Thyroid gland (tissue), 4 donors: ENCODE results near the gene PACS1.

ENCODE experiments used
- POLR2A ChIP-seq, 2 donors: fragments of 450-650 bp; IDR thresholded peaks; one replicate each; pipeline ENCODE4 v1.6.1; 2017; ENCODE audit warnings: antibody characterized with exemption in 2 of 2, mild to moderate bottlenecking in 2 of 2, moderate library complexity in 1 of 2
- TF ChIP-seq, protein P1 (sequence below), 6 experiments: fragments of 200-600 bp in 3 of 6; fragments of 450-650 bp in 3 of 6; sonication (generic) in 3 of 6; IDR thresholded peaks; one replicate each; pipeline ENCODE4 v1.5.1; 2016 to 2019; ENCODE audit warnings: antibody characterized with exemption in 6 of 6, mild to moderate bottlenecking in 2 of 6, inconsistent platforms in 1 of 6, moderate library complexity in 1 of 6

GRCh38 chr11:66282468-66283455 lies 212.7 kb downstream of the PACS1 start:
- TF ChIP-seq, protein P1, sequence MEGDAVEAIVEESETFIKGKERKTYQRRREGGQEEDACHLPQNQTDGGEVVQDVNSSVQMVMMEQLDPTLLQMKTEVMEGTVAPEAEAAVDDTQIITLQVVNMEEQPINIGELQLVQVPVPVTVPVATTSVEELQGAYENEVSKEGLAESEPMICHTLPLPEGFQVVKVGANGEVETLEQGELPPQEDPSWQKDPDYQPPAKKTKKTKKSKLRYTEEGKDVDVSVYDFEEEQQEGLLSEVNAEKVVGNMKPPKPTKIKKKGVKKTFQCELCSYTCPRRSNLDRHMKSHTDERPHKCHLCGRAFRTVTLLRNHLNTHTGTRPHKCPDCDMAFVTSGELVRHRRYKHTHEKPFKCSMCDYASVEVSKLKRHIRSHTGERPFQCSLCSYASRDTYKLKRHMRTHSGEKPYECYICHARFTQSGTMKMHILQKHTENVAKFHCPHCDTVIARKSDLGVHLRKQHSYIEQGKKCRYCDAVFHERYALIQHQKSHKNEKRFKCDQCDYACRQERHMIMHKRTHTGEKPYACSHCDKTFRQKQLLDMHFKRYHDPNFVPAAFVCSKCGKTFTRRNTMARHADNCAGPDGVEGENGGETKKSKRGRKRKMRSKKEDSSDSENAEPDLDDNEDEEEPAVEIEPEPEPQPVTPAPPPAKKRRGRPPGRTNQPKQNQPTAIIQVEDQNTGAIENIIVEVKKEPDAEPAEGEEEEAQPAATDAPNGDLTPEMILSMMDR (IDR thresholded peaks at IDR 0.05): peak; percentile 87 to 99 (median 96)
- TF ChIP-seq POLR2A (IDR thresholded peaks at IDR 0.05): no peak
